ENCODE measurements around the gene ALDH1L2. TPM values are rescaled to one million over a fixed set of nuclear protein-coding genes. Genes with fewer than 3 reads are reported as not detected.

ALDH1L2 gene
- polyA plus RNA-seq, 3 donors from 2014 or later, result not detected

DNA sequence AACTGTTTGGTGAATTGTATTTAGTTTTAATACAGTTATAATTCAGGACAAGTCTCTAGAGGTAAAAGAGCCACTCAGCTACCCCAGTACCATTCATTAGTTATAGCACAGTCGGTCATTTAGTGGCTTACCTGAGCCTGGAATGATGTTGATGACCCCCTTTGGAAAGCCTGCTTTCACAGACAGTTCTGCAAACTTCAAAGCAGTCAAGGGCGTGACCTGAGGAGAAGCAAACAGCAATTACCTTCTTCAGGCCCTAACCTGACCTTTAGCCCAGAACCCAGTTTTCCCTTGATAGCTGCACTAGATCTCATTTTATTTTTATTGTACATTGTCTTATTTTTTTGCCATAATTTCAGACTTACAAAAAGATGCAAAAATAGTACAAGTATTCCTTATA is 43.8 kb downstream of the ALDH1L2 start:
- Mint-ChIP-seq H3K36me3 (no peaks in the 10 kb centered on the region), H3K4me3 (no peak overlapping the region), H3K9me3 (no peaks in the 10 kb centered on the region), H3K27me3 (ENCODE audit: low read depth in 3 of 3) (no peaks in the 10 kb centered on the region), H3K4me1 (peaks cover 5 to 14% of the 10 kb centered on the region in 2 donors), H3K27ac (no peak overlapping the region)
- no peak for DNase-seq

DNA sequence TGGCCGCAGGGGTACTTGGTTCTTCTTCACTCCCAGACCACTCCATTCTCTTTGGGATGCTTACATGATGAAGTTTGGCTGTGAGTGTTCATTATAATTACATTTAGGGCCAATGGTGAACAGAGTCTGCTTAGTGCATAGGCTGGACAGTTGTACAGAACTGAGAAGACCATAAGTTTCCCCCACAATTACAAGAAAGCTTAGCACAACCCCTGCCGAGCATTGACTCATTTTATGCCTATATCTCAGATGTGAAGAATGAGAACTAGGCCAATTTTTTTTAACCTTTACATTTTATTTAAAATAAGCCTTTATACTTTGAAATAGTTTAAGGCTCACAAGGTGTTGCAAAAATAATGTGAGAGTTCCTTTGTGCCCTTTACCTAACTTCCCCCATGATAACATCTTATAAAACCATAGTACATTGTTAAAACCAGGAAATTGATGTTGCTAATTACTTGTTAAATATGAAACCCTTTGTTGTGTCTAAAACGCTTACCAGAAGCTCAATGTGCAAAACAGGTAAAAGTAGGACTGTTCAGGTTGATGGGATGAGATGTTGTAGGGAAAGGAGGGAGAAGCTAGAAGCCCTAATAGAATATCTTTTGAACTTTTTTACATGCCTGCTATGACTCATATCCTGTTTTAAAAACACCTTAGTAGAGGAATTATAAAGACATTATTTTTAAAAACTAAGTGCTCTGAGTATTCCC is 47.2 kb downstream of the ALDH1L2 start:
- Mint-ChIP-seq H3K36me3 (no peaks in the 10 kb centered on the region), H3K9me3 (no peaks in the 10 kb centered on the region), H3K27ac (no peak overlapping the region), H3K4me3 (no peak overlapping the region), H3K27me3 (ENCODE audit: low read depth in 3 of 3) (peaks cover 0 to 2% (median 0%) of the 10 kb centered on the region in 3 donors), H3K4me1 (peaks cover 5 to 14% of the 10 kb centered on the region in 2 donors)
- no peak for DNase-seq

DNA sequence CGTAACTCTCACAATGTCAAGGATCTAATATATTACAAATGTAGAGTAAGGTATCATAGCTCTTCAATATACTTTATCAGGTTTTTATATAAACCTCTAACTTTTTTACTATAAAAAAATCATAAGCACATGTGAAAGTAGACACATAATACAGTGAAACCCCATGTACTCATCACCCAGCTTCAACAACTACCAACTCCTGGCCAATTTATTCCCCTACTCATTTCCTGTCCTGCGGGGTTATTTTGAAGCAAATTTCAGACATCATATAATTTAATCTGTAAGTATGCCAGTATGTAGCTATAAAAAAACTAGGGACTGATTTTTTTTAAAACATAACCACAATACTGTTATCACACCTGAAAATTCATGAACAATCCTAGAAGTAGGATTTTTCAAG is 50.4 kb downstream of the ALDH1L2 start:
- H3K36me3 Mint-ChIP-seq, result no peaks in the 10 kb centered on the region
- no peak overlapping the region for H3K27ac Mint-ChIP-seq
- H3K4me1 Mint-ChIP-seq, result peaks cover 5 to 14% of the 10 kb centered on the region in 2 donors
- H3K4me3 Mint-ChIP-seq, result no peak overlapping the region
- DNase-seq, result no peak
- no peaks in the 10 kb centered on the region for H3K9me3 Mint-ChIP-seq
- peaks cover 0 to 2% (median 0%) of the 10 kb centered on the region in 3 donors for H3K27me3 Mint-ChIP-seq (ENCODE audit: low read depth in 3 of 3)

DNA sequence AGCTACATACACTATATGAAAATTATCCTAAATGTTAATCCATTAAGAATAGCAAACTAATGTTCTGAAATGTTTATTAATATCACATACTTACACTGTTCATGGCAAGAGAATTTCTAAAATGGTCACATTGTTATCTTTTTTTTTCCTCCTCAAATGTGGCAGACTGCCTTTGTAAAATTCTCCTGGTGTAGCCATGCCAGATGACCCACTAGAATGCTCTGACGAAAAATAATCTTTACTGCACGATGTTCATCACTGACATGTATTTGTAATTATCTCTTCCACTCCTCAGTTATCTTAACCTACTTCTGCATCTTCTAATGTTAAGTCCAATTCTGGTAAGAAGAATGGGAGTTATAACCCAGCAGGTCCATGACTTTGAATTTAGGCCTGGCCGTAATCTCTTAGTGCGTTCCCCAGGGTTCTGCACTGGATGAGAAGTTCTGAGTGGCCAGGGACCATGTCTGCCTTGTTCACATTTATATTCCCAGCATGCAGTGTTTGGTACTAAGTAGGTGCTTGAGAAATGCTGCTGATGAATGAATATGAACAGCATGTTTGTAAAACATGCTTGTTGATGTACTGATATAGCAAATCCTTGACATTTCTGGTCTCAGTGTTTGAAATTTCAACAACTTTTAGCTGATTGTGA is 51.4 kb downstream of the ALDH1L2 start:
- Mint-ChIP-seq H3K27ac (no peak overlapping the region), H3K36me3 (no peaks in the 10 kb centered on the region), H3K4me1 (peaks cover 3 to 8% of the 10 kb centered on the region in 2 donors), H3K4me3 (no peak overlapping the region), H3K27me3 (ENCODE audit: low read depth in 3 of 3) (peaks cover 0 to 2% (median 0%) of the 10 kb centered on the region in 3 donors), H3K9me3 (no peaks in the 10 kb centered on the region)
- DNase-seq, result no peak

DNA sequence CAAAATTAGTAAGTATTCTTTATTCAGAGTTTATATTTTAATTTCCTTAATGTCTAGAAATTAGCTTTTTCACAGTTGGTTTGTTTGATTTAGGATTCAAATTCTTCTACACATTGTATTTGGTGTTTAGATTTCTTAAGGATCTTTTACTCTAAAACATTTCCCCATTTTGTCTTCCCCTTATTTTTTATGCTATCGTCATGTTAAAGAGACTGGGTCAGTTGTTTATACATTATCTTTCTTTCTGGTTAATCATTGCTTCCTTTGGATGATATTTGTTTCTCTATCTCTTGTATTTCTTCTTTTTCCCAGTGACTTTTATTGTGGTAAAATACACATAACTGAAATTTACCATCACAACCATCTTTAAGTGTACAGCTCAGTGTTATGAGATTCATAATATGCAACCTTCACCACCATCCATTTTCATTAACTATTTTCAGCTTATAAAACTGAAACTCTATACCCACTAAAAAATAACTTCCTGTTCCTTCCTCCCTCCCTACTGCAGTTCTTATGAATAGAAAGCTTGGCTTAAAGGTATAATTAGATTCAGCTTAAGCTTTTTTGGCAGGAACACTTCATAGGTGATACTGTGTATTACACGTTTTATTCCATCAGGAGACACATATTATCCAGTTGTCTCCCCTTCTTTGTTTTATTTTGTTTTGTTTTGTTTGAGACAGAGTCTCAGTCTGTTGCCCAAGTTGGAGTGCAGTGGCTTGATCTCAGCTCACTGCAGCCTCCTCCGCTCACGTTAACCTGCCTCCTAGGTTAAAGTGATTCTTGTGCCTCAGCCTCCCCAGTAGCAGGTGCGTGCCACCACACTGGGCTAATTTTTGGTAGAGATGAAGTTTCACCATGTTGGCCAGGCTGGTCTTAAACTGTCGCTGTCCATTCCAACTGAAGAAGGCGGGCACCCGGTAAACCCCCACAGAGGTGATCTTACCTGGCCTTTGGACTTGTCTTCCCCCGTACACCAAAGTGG is 53.1 kb downstream of the ALDH1L2 start:
- no peaks in the 10 kb centered on the region for H3K9me3 Mint-ChIP-seq
- no peaks in the 10 kb centered on the region for H3K36me3 Mint-ChIP-seq
- DNase-seq, result no peak
- H3K4me1 Mint-ChIP-seq, result no peaks in the 10 kb centered on the region
- H3K4me3 Mint-ChIP-seq, result no peak overlapping the region
- H3K27me3 Mint-ChIP-seq (ENCODE audit: low read depth in 3 of 3), result peaks cover 0 to 4% (median 0%) of the 10 kb centered on the region in 3 donors
- H3K27ac Mint-ChIP-seq, result no peak overlapping the region

DNA sequence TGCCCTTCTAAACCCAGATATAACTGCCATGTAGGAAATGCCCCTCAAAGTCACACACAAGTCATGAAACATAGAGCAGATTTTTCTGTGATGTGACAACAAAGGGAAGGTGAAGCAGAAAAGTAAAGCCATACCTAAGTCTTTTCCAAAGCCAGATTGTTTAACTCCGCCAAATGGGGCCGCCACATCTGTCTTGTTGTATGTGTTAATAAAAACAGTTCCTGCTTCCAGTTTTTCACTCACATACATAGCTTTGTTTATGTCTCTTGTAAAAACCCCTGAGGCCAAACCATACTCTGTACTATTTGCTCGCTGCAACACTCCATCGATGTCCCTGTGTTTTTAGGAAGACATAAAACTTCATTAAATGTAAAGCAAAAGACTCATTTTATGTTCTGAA is 57.8 kb downstream of the ALDH1L2 start:
- Mint-ChIP-seq H3K36me3 (no peaks in the 10 kb centered on the region), H3K9me3 (no peaks in the 10 kb centered on the region), H3K27me3 (ENCODE audit: low read depth in 3 of 3) (peaks cover 0 to 2% (median 1%) of the 10 kb centered on the region in 3 donors), H3K4me1 (no peaks in the 10 kb centered on the region), H3K4me3 (no peak overlapping the region), H3K27ac (no peak overlapping the region)
- DNase-seq, result no peak

DNA sequence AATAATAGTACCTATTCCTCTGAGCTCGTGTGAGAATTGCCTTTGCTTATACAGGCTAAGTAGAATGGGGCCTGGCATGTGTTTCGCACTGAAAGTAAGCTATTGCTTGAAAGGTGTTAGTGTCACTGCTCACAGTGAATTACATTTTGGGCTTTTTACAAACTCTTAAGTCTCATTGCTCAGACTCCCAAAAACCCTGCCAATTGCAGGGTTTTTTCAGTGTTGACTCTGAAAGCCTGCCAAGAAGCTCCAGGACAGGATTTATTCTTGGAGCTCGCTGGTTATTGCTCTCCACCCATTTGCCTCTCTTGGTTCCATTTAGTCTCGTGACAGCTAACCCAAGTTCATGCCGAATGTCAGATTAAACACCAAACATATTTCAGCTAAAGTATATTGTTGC is 58.4 kb downstream of the ALDH1L2 start:
- H3K27ac Mint-ChIP-seq, result no peak overlapping the region
- peaks cover 0 to under 1% (median 0%) of the 10 kb centered on the region in 3 donors for H3K36me3 Mint-ChIP-seq
- H3K9me3 Mint-ChIP-seq, result no peaks in the 10 kb centered on the region
- H3K4me1 Mint-ChIP-seq, result no peaks in the 10 kb centered on the region
- no peak for DNase-seq
- no peak overlapping the region for H3K4me3 Mint-ChIP-seq
- peaks cover 0 to 2% (median 1%) of the 10 kb centered on the region in 3 donors for H3K27me3 Mint-ChIP-seq (ENCODE audit: low read depth in 3 of 3)

DNA sequence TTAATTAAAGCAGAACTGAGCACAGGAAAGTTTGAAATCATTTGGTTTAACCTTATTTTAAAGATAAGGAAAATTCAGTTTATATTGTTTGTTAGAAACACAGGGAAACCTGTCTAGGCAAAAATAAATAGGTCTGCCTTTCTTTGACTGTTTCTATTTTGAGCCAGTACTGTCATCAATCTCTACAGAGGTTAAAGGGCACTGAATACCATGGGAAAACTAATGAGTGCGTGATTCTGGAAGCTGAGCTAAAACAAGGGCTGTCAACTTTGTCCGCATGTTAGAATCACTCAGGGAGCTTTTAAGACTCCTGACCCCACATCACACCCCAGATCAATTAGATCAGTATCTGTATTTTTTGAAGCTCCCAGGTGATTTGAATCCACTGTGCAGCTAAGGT is 59.3 kb downstream of the ALDH1L2 start:
- no peak for DNase-seq
- Mint-ChIP-seq H3K36me3 (peaks cover 0 to 7% (median 6%) of the 10 kb centered on the region in 3 donors), H3K4me1 (no peaks in the 10 kb centered on the region), H3K9me3 (no peaks in the 10 kb centered on the region), H3K27me3 (ENCODE audit: low read depth in 3 of 3) (peaks cover 0 to 2% (median 1%) of the 10 kb centered on the region in 3 donors), H3K27ac (no peak overlapping the region), H3K4me3 (no peak overlapping the region)

DNA sequence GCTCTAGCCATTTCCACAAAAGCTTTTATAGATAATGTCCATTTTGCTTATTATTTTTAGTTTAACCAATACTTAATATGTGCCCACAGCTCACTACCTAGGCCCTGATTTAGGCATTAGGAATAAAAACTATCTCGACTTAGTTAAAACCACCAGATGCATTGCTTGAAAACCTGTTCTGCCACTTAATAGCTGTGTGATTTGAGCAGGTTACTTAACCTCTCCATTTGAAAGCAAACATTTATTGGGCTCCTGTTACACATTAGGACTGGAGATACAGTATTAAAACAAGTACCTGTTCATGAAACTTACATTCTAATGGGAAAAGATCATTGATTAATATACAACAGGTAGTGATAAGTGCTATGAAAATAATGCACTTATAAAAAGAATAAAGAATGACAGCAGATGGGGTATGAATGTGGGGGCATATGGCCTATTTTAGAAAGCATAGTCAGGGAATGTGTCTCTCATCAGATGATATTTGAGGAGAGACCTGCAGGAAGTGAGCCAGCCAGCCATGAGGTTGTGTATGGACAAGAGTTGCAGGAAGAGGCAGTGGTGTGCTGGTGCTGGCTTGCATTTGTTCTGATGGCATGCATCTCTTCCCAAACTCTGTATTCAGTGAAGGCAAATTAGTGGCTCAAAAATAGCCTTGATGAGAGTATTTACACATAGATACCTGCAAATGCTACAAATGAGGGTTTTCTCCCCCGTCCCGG is 63.9 kb downstream of the ALDH1L2 start:
- no peaks in the 10 kb centered on the region for H3K4me1 Mint-ChIP-seq
- H3K27me3 Mint-ChIP-seq (ENCODE audit: low read depth in 3 of 3), result peaks cover 0 to 1% (median 1%) of the 10 kb centered on the region in 3 donors
- no peaks in the 10 kb centered on the region for H3K9me3 Mint-ChIP-seq
- H3K27ac Mint-ChIP-seq, result no peak overlapping the region
- peaks cover 3 to 12% (median 11%) of the 10 kb centered on the region in 3 donors for H3K36me3 Mint-ChIP-seq
- DNase-seq, result no peak
- H3K4me3 Mint-ChIP-seq, result no peak overlapping the region

DNA sequence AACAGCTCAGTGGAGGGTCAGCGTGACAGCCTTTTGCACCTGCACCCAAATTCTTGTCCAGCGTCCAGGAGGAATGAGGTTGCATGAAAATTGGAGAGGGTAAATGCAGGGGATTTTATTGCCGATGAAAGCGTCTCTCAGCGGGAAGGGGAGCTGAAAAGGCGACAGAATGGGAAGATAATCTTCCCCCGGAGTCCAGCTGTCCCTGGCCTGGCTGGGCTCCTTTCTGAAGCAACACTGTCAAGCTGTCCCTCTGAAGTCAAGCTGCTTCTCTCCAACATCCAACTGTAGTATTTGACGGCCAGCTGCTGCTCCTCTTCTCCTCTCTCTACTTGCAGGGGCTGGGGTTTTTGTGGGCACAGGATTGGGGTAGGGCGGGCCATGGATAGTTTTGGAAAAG is 65.5 kb downstream of the ALDH1L2 start:
- Mint-ChIP-seq H3K27ac (peak overlapping the region in 1 of 6 donors; percentile 18), H3K4me1 (no peaks in the 10 kb centered on the region), H3K27me3 (ENCODE audit: low read depth in 3 of 3) (peaks cover 0 to 1% (median 1%) of the 10 kb centered on the region in 3 donors), H3K4me3 (no peak overlapping the region), H3K9me3 (no peaks in the 10 kb centered on the region), H3K36me3 (peaks cover 9 to 18% (median 16%) of the 10 kb centered on the region in 3 donors)
- DNase-seq, result no peak

DNA sequence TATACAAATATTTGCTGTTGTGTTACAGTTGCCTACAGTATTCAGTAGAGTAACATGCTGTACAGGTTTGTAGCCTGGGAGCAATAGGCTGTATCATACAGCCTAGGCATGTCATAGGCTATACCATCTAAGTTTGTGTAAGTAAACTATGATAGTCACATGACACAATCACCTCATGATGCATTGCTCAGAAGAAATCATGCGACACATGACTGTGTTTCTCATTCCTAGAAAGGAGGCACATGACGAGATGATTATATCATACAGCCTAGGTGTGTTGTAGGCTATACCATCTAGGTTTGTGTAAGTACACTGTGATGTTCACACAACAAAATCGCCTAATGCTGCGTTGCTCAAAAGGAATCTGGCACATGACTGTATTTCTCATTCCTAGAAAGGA is 66.2 kb downstream of the ALDH1L2 start:
- H3K9me3 Mint-ChIP-seq, result no peaks in the 10 kb centered on the region
- no peak overlapping the region for H3K27ac Mint-ChIP-seq
- H3K4me3 Mint-ChIP-seq, result no peak overlapping the region
- H3K36me3 Mint-ChIP-seq, result peaks cover 12 to 22% (median 18%) of the 10 kb centered on the region in 3 donors
- H3K27me3 Mint-ChIP-seq (ENCODE audit: low read depth in 3 of 3), result peaks cover 0 to 1% (median 1%) of the 10 kb centered on the region in 3 donors
- no peak for DNase-seq
- no peaks in the 10 kb centered on the region for H3K4me1 Mint-ChIP-seq

DNA sequence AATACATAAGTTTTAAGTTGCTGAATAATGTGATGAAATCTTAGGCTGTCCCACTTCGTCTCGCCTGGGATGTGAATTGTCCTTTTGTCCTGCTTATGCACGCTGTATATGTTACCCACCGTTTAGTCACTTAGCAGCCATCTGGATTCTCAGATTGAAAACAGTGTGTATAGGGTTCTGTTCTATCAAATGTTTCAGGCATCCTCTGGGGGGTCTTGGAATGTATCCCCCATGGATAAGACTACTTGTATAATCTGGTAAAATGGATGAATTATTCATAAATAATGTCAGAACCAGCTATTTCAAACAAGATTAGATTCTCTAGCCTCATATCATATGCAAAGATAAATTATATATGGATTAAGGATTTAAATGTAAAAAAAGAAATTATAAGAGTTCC is 68.7 kb downstream of the ALDH1L2 start:
- no peaks in the 10 kb centered on the region for H3K4me1 Mint-ChIP-seq
- H3K9me3 Mint-ChIP-seq, result peaks cover 0 to 2% (median 0%) of the 10 kb centered on the region in 6 donors
- H3K36me3 Mint-ChIP-seq, result peaks cover 33 to 42% (median 37%) of the 10 kb centered on the region in 3 donors
- no peak for DNase-seq
- H3K27me3 Mint-ChIP-seq (ENCODE audit: low read depth in 3 of 3), result peaks cover 0 to 1% (median 0%) of the 10 kb centered on the region in 3 donors
- H3K27ac Mint-ChIP-seq, result no peak overlapping the region
- no peak overlapping the region for H3K4me3 Mint-ChIP-seq

DNA sequence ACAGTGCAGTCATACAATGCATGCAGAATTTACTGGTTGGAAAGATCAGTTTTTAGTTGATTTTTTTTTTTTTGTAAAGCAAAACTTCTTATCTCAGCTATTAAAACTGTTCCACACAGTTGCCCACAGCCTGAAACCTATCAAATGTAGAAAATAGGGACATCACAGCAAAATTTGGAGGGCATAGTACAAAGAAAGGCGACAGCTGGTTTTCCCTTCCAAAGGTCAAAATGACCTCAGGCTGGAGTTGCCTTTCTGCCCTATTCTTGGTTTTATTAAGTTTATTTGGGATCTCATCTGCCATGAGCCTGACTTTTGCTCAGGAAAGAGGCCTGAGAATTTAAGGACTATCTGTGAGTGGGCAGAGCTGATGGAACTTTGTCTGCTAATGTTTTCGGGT is 69.7 kb downstream of the ALDH1L2 start:
- Mint-ChIP-seq H3K4me1 (no peaks in the 10 kb centered on the region), H3K4me3 (no peak overlapping the region), H3K27ac (no peak overlapping the region), H3K36me3 (peaks cover 39 to 49% (median 43%) of the 10 kb centered on the region in 3 donors), H3K27me3 (ENCODE audit: low read depth in 3 of 3) (peaks cover 0 to 1% (median 0%) of the 10 kb centered on the region in 3 donors), H3K9me3 (peaks cover 0 to 8% (median 0%) of the 10 kb centered on the region in 6 donors)
- DNase-seq, result no peak

Measured in immature natural killer cell (primary cell).